H1 (cell line): ENCODE data around the gene CENPV. TPM values are rescaled to one million over a fixed set of nuclear protein-coding genes. Genes with fewer than 3 reads are reported as not detected.

Experiments
- CTCF ChIA-PET: fragments of 300-600 bp; sonication (Branson Sonifier 250); formaldehyde crosslinking; loops from one replicate; lab custom pipeline; 2021; ENCODE audit not compliant: partially characterized antibody; lab: Charles Lee
- POLR2A ChIA-PET: fragments of 300-600 bp; sonication (Branson Sonifier 250); formaldehyde crosslinking; loops from one replicate; lab custom pipeline; 2021; ENCODE audit warnings: inconsistent platforms; ENCODE audit not compliant: partially characterized antibody; lab: Charles Lee
- DNase-seq, 2 experiments: peaks; one replicate each; pipeline versions ENCODE4 v3.0.0 to v3.0.0-alpha.2; 2010 to 2022; ENCODE audit warnings: low spot score in 2 of 2, low read depth in 1 of 2, mixed read lengths in 1 of 2
- FAIRE-seq: peaks from 2 replicates; lab custom pipeline; 2011; peaks lifted over from hg19 to GRCh38; lab: Jason Lieb, UNC
- H2AFZ ChIP-seq: 2 replicates; pipeline ENCODE4 v1.8.1; 2012; ENCODE audit warnings: low read length, inconsistent platforms
- H2AK5ac ChIP-seq: 2 replicates; pipeline ENCODE4 v1.6.1; 2013; ENCODE audit warnings: low read depth, low read length
- H2BK120ac ChIP-seq: replicated peaks from 2 replicates; pipeline ENCODE3; 2013; ENCODE audit warnings: low read depth, low read length, inconsistent platforms
- H2BK12ac ChIP-seq: 2 replicates; pipeline ENCODE4 v1.6.1; 2013; ENCODE audit warnings: low read depth, low read length
- H2BK15ac ChIP-seq: 2 replicates; pipeline ENCODE4 v1.6.1; 2013; ENCODE audit warnings: low read length
- H2BK20ac ChIP-seq: 2 replicates; pipeline ENCODE4 v1.6.1; 2013; ENCODE audit warnings: low read length
- H2BK5ac ChIP-seq: 2 replicates; pipeline ENCODE4 v1.6.1; 2013; ENCODE audit warnings: low read depth, low read length
- H3K14ac ChIP-seq: 2 replicates; pipeline ENCODE4 v1.6.1; 2013; ENCODE audit warnings: inconsistent platforms; ENCODE audit not compliant: insufficient read length
- H3K18ac ChIP-seq: 2 replicates; pipeline ENCODE4 v1.6.1; 2013; ENCODE audit warnings: low read length; ENCODE audit errors: extremely low read depth
- H3K23ac ChIP-seq: 2 replicates; pipeline ENCODE4 v1.6.1; 2013; ENCODE audit warnings: inconsistent platforms; ENCODE audit not compliant: insufficient read length
- H3K23me2 ChIP-seq: 2 replicates; pipeline ENCODE4 v1.6.1; 2013; ENCODE audit warnings: low read depth, low read length
- H3K27ac ChIP-seq: 2 replicates; pipeline ENCODE4 v1.6.1; 2011; ENCODE audit warnings: low read depth, low read length, inconsistent platforms
- H3K27me3 ChIP-seq, 4 experiments: replicated peaks in 1 of 4; 1 replicate in 1 of 4; 2 replicates in 3 of 4; pipeline versions ENCODE4 v1.6.1 to v1.8.1; 2011 to 2013; ENCODE audit warnings: low read length in 3 of 4, mild to moderate bottlenecking in 3 of 4, inconsistent platforms in 2 of 4, mixed read lengths in 2 of 4, moderate library complexity in 1 of 4; ENCODE audit not compliant: control insufficient read depth in 3 of 4, insufficient read depth in 3 of 4; ENCODE audit errors: extremely low read depth in 1 of 4
- H3K36me3 ChIP-seq, 4 experiments: 2 replicates each; pipeline versions ENCODE4 v1.6.1 to v1.8.1; 2011 to 2013; ENCODE audit warnings: mild to moderate bottlenecking in 4 of 4, low read length in 3 of 4, moderate library complexity in 2 of 4, control low read depth in 1 of 4, inconsistent platforms in 1 of 4; ENCODE audit not compliant: insufficient read depth in 4 of 4, control insufficient read depth in 2 of 4
- H3K4ac ChIP-seq: replicated peaks from 2 replicates; pipeline ENCODE3; 2013; ENCODE audit warnings: low read length, low read depth, mixed read lengths, inconsistent platforms; ENCODE audit not compliant: insufficient read length
- H3K4me1 ChIP-seq, 4 experiments: replicated peaks in 1 of 4; 1 replicate in 1 of 4; 2 replicates in 3 of 4; pipeline versions ENCODE4 v1.6.1 to v1.8.1; 2011 to 2013; ENCODE audit warnings: low read length in 3 of 4, inconsistent platforms in 2 of 4, mixed read lengths in 1 of 4; ENCODE audit not compliant: insufficient read depth in 4 of 4, control insufficient read depth in 3 of 4
- H3K4me2 ChIP-seq, 2 experiments: 2 replicates each; pipeline versions ENCODE4 v1.6.1 to v1.8.1; 2011 to 2013; ENCODE audit warnings: low read depth in 2 of 2, low read length in 2 of 2, control low read depth in 1 of 2, inconsistent platforms in 1 of 2, mild to moderate bottlenecking in 1 of 2; ENCODE audit not compliant: insufficient read depth in 1 of 2
- H3K4me3 ChIP-seq, 4 experiments: fragments of 200-600, 300-600 bp in 1 of 4; sonication (generic), shearing (Covaris generic), sonication (Bioruptor Twin) in 1 of 4; 2 replicates each; pipeline versions ENCODE4 v1.5.1 to v1.8.1; 2011 to 2016; ENCODE audit warnings: low read length in 4 of 4, low read depth in 3 of 4, control low read depth in 2 of 4, inconsistent platforms in 2 of 4, mild to moderate bottlenecking in 2 of 4, mixed read lengths in 1 of 4, moderate library complexity in 1 of 4; ENCODE audit not compliant: insufficient read depth in 2 of 4; ENCODE audit errors: extremely low read depth in 1 of 4
- H3K56ac ChIP-seq: replicated peaks from 2 replicates; pipeline ENCODE3; 2013; ENCODE audit warnings: low read depth, mild to moderate bottlenecking, mixed read lengths, low read length, inconsistent platforms; ENCODE audit not compliant: insufficient read length
- H3K79me1 ChIP-seq: 2 replicates; pipeline ENCODE4 v1.6.1; 2013; ENCODE audit warnings: low read depth, low read length, control low read depth
- H3K79me2 ChIP-seq, 2 experiments: 2 replicates each; pipeline versions ENCODE4 v1.6.1 to v1.8.1; 2012 to 2013; ENCODE audit warnings: low read length in 2 of 2, mild to moderate bottlenecking in 2 of 2, inconsistent platforms in 1 of 2; ENCODE audit not compliant: insufficient read depth in 2 of 2, control insufficient read depth in 1 of 2
- H3K9ac ChIP-seq, 4 experiments: replicated peaks in 1 of 4; 1 replicate in 1 of 4; 2 replicates in 3 of 4; pipeline versions ENCODE4 v1.6.1 to v1.8.1; 2011 to 2013; ENCODE audit warnings: low read depth in 3 of 4, low read length in 3 of 4, control low read depth in 2 of 4, mild to moderate bottlenecking in 2 of 4, moderate library complexity in 2 of 4, inconsistent platforms in 1 of 4; ENCODE audit errors: extremely low read depth in 1 of 4
- H3K9me3 ChIP-seq, 2 experiments: 2 replicates each; pipeline versions ENCODE4 v1.6.1 to v1.8.1; 2012 to 2013; ENCODE audit warnings: mild to moderate bottlenecking in 2 of 2, moderate library complexity in 2 of 2, control low read depth in 1 of 2, inconsistent platforms in 1 of 2, low read depth in 1 of 2, low read length in 1 of 2, mixed read lengths in 1 of 2; ENCODE audit not compliant: insufficient read depth in 2 of 2
- H4K20me1 ChIP-seq, 2 experiments: replicated peaks in 1 of 2; 2 replicates each; pipeline versions ENCODE3 to v1.8.1; 2011 to 2013; ENCODE audit warnings: inconsistent platforms in 2 of 2, low read length in 2 of 2, mild to moderate bottlenecking in 1 of 2; ENCODE audit not compliant: insufficient read depth in 2 of 2, control insufficient read depth in 1 of 2
- H4K5ac ChIP-seq: 2 replicates; pipeline ENCODE4 v1.6.1; 2013; ENCODE audit warnings: low read length, low read depth, mixed read lengths, inconsistent platforms; ENCODE audit not compliant: insufficient read length
- H4K8ac ChIP-seq: 2 replicates; pipeline ENCODE4 v1.8.0; 2013; ENCODE audit warnings: mild to moderate bottlenecking, moderate library complexity, low read length, inconsistent platforms; ENCODE audit not compliant: insufficient read depth; ENCODE audit errors: extremely low read depth
- H4K91ac ChIP-seq: replicated peaks from 2 replicates; pipeline ENCODE3; 2013; ENCODE audit warnings: low read length, mixed read lengths, inconsistent platforms; ENCODE audit not compliant: insufficient read length
- BACH1 ChIP-seq: IDR thresholded peaks from 2 replicates; pipeline ENCODE4 v1.6.1; 2012; ENCODE audit warnings: low read length, improper control_type of control experiment
- EGR1 ChIP-seq: IDR thresholded peaks from 2 replicates; pipeline ENCODE4 v1.6.1; 2011; ENCODE audit warnings: low read depth, low read length, borderline replicate concordance
- EZH2 ChIP-seq: fragments of 200-600 bp; sonication (generic); IDR thresholded peaks from 2 replicates; pipeline ENCODE4 v1.7.1; 2012; ENCODE audit warnings: low read depth, mild to moderate bottlenecking, moderate library complexity, low read length, inconsistent platforms; ENCODE audit not compliant: severe bottlenecking
- GTF2F1 ChIP-seq: IDR thresholded peaks from 2 replicates; pipeline ENCODE4 v1.6.1; 2012; ENCODE audit warnings: low read depth, low read length, improper control_type of control experiment, borderline replicate concordance
- NANOG ChIP-seq: IDR thresholded peaks from 2 replicates; pipeline ENCODE4 v1.6.1; 2011; ENCODE audit warnings: low read length, low read depth, mild to moderate bottlenecking, inconsistent platforms; ENCODE audit not compliant: insufficient read depth, poor library complexity, severe bottlenecking
- POLR2AphosphoS5 ChIP-seq: IDR thresholded peaks from 2 replicates; pipeline ENCODE4 v1.6.1; 2011; ENCODE audit warnings: low read depth, low read length
- RFX5 ChIP-seq: IDR thresholded peaks from 2 replicates; pipeline ENCODE4 v1.6.1; 2011; ENCODE audit warnings: low read depth, low read length, improper control_type of control experiment, borderline replicate concordance
- SP4 ChIP-seq: IDR thresholded peaks from 2 replicates; pipeline ENCODE4 v1.6.1; 2012; ENCODE audit warnings: low read length, inconsistent platforms
- TAF1 ChIP-seq: IDR thresholded peaks from 2 replicates; pipeline ENCODE4 v1.6.1; 2011; ENCODE audit warnings: mild to moderate bottlenecking, low read depth, low read length
- TAF7 ChIP-seq: optimal IDR thresholded peaks from 2 replicates; pipeline ENCODE3; 2011; ENCODE audit warnings: low read depth, mild to moderate bottlenecking, inconsistent platforms, low read length, moderate library complexity, borderline replicate concordance
- WGBS, 2 experiments: shearing (Covaris generic) in 1 of 2; methylation state at CpG; one replicate each; pipeline versions ENCODE4 v1.1.6 to v1.1.7; 2013 to 2015; ENCODE audit warnings: low lambda C conversion rate in 2 of 2, mixed read lengths in 2 of 2, inconsistent platforms in 1 of 2, low coverage in 1 of 2, missing lambda C conversion rate in 1 of 2; ENCODE audit not compliant: insufficient replicate concordance in 2 of 2, insufficient coverage in 1 of 2, insufficient read length in 1 of 2; ENCODE audit errors: extremely low coverage in 1 of 2, missing lambda C conversion rate in 1 of 2; 5-methylcytosine and 5-hydroxymethylcytosine counted together
- polyA plus RNA-seq, 7 experiments: library from polyadenylated mRNA; depleted of rRNA in 3 of 7; stranded (reverse) in 5 of 7; unstranded in 2 of 7; fragments of >200 nt in 5 of 7; fragments of 200-250 nt in 2 of 7; gene quantifications; 1 replicate in 5 of 7; 2 replicates in 1 of 7; 4 replicates in 1 of 7; pipeline versions ENCODE4 v1.2.1 to v1.2.3, GENCODE V29; 2011 to 2013; ENCODE audit warnings: missing spikeins in 2 of 7, mixed read lengths in 2 of 7
- total RNA-seq: library from RNA; stranded (reverse); fragmentation: NEBNext Ultra II Directional; extraction: Animal tissue kit (Norgen Biotek cat#: 25700); gene quantifications from 2 replicates; pipeline ENCODE4 v1.2.1, GENCODE V29; 2021

The CENPV gene
- total and polyA plus RNA-seq, 2 of the 8 experiments (the other 6 are each of a cell fraction or from before 2014, with no cell fraction given) = 249 to 260 TPM

- peaks cover 0 to 8% (median 1%) of the 10 kb centered on the region in 4 experiments; a peak in 2 of 7 replicates for H3K4me1 ChIP-seq
- no peak overlapping the region for H3K9ac ChIP-seq
- FAIRE-seq (no peak), DNase-seq (no peak)
- POLR2A ChIA-PET = interaction anchor here (0.6 to 1.9 kb wide), 5 partner anchors 9 to 263 kb away, joined by 3 to 7 read pairs (median 4); partner anchors contain the start of gene UBB
- CTCF ChIA-PET = interaction anchor here (1.2 kb wide), 1 partner anchor 28 kb away, joined by 3 read pairs; no protein-coding TSS in a partner anchor
- no peak overlapping the region for H4K5ac ChIP-seq
- H3K23ac ChIP-seq = no peak overlapping the region
- H4K20me1 ChIP-seq = no peaks in the 10 kb centered on the region
- no peak overlapping the region for H2AFZ ChIP-seq
- H3K4me2 ChIP-seq = no peak overlapping the region
- no peaks in the 10 kb centered on the region for H3K36me3 ChIP-seq
- peaks cover 0 to 7% of the 10 kb centered on the region in 2 experiments; a peak in 1 of 4 replicates for H3K79me2 ChIP-seq
- no peak overlapping the region for H3K4me3 ChIP-seq
- H3K79me1 ChIP-seq = no peaks in the 10 kb centered on the region
- H3K56ac ChIP-seq = no peak overlapping the region
- no peaks in the 10 kb centered on the region for H3K9me3 ChIP-seq
- no peak overlapping the region; the same call in 1 of the 2 replicates for H4K8ac ChIP-seq
- H2BK5ac ChIP-seq = no peak overlapping the region
- H2BK120ac ChIP-seq = no peak overlapping the region
- H2BK20ac ChIP-seq = no peak overlapping the region
- TF ChIP-seq GTF2F1 (no peak), TAF7 (no peak), EZH2 (no peak), EGR1 (no peak), SP4 (no peak), POLR2AphosphoS5 (no peak), TAF1 (no peak), BACH1 (no peak), NANOG (no peak), RFX5 (no peak)
- no peak overlapping the region for H2AK5ac ChIP-seq
- WGBS, 2 experiments = 97% methylated on average over 13 of the region's 13 CpGs; no CpG with 5 or more reads in 1 of the 2 experiments
- no peak overlapping the region for H3K18ac ChIP-seq
- no peak overlapping the region for H3K14ac ChIP-seq
- no peak overlapping the region for H2BK15ac ChIP-seq
- no peaks in the 10 kb centered on the region for H3K27me3 ChIP-seq
- H4K91ac ChIP-seq = no peak overlapping the region
- H2BK12ac ChIP-seq = no peak overlapping the region
- no peaks in the 10 kb centered on the region; the same call in 1 of the 2 replicates for H3K23me2 ChIP-seq
- H3K27ac ChIP-seq = no peak overlapping the region
- H3K4ac ChIP-seq = no peak overlapping the region
Observed at GRCh38 chr17:16391451-16391850, 38.2 kb upstream of the CENPV start.
